Activated naive CD8-positive, alpha-beta T cell treated with anti-CD3 and anti-CD28 coated beads, Interleukin-2, amount 10 ng/mL, durations not matched to agents 7 days and 5 days (primary cell): Measurements from ENCODE around the gene COL23A1. TPM values are rescaled to one million over a fixed set of nuclear protein-coding genes. Genes with fewer than 3 reads are reported as not detected.

Source experiments
- ATAC-seq: fragments of 150-1000 bp; cut with Tn5 transposase; one replicate; pipeline ENCODE4 v1.10.0; 2021; ENCODE audit warnings: low read depth, moderate library complexity
- POLR2A ChIA-PET: fragments of 350-600 bp; sonication (Branson Sonifier 250); formaldehyde crosslinking; loops from one replicate; lab custom pipeline; 2021; ENCODE audit warnings: antibody characterized with exemption; lab: Charles Lee
- DNase-seq: peaks from one replicate; pipeline ENCODE4 v3.0.0; 2021
- H3K27ac Mint-ChIP-seq: one replicate; pipeline ENCODE4 v1.8.0; 2022; ENCODE audit warnings: mild to moderate bottlenecking, mixed read lengths
- H3K27me3 Mint-ChIP-seq: one replicate; pipeline ENCODE4 v1.8.0; 2022; ENCODE audit warnings: mild to moderate bottlenecking, moderate library complexity, mixed read lengths
- H3K36me3 Mint-ChIP-seq: one replicate; pipeline ENCODE4 v1.8.0; 2021; ENCODE audit warnings: mild to moderate bottlenecking, mixed read lengths
- H3K4me1 Mint-ChIP-seq: one replicate; pipeline ENCODE4 v1.8.0; 2021; ENCODE audit warnings: mixed read lengths
- H3K4me3 Mint-ChIP-seq: one replicate; pipeline ENCODE4 v1.8.0; 2022; ENCODE audit warnings: mild to moderate bottlenecking, moderate library complexity, mixed read lengths
- H3K9me3 Mint-ChIP-seq: one replicate; pipeline ENCODE4 v1.8.0; 2021; ENCODE audit warnings: mixed read lengths
- total RNA-seq, 2 experiments: library from RNA; stranded (reverse); gene quantifications; one replicate each; pipeline ENCODE4 v1.2.3, GENCODE V29; 2021

COL23A1 gene
- total RNA-seq, 2 experiments from 2014 or later = 0.60 to 0.83 TPM

DNA sequence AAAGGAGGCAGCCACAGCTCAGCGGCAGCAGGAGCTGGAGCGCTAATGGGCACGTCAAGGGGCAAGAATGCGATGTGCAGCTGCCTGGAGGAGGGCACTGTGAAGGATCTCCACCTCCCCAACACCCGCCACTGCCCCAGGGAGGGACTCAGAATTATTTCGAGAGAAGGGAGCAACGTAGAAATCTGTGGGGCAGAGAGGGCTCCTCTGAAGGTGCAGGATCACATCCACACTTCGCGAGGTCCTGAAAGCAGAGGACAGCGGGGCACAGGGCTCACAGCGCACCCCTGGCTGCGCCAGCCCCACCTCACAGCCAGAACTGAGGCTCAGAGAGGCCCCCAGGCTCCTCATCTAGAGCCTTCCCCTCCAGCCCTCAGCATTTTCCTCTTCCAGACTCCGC is 7.9 kb downstream of the COL23A1 start:
- Mint-ChIP-seq H3K27me3 (peaks cover 21% of the 10 kb centered on the region), H3K27ac (no peak overlapping the region), H3K36me3 (no peaks in the 10 kb centered on the region), H3K4me1 (no peaks in the 10 kb centered on the region), H3K9me3 (no peaks in the 10 kb centered on the region), H3K4me3 (no peak overlapping the region)
- DNase-seq (no peak), ATAC-seq (no peak)
- POLR2A ChIA-PET = interaction anchor here (0.6 kb wide), 1 partner anchor 114 kb away, joined by 4 read pairs; no protein-coding TSS in a partner anchor

DNA sequence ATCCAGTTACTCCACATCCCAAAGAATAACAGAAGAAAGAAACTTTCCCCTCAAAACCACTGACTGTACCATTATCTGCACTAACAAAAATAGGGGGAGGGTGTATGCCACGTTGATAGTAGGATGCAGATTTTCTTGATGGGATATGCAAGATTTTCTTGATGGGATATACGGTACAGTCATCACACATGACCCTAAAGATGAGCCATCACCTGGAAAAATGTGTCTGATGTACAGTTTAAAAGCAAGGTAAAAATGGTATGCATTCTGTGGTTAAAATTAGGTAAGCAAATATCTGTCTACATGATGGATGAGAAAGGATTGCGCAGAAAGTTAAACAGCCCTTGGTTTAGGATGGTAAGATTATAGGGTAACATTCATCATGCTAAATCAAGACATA is 8.6 kb downstream of the COL23A1 start:
- Mint-ChIP-seq H3K27me3 (peaks cover 18% of the 10 kb centered on the region), H3K27ac (no peak overlapping the region), H3K36me3 (no peaks in the 10 kb centered on the region), H3K9me3 (no peaks in the 10 kb centered on the region), H3K4me1 (no peaks in the 10 kb centered on the region), H3K4me3 (no peak overlapping the region)
- no peak for ATAC-seq
- DNase-seq = no peak
- POLR2A ChIA-PET = no interaction called here

DNA sequence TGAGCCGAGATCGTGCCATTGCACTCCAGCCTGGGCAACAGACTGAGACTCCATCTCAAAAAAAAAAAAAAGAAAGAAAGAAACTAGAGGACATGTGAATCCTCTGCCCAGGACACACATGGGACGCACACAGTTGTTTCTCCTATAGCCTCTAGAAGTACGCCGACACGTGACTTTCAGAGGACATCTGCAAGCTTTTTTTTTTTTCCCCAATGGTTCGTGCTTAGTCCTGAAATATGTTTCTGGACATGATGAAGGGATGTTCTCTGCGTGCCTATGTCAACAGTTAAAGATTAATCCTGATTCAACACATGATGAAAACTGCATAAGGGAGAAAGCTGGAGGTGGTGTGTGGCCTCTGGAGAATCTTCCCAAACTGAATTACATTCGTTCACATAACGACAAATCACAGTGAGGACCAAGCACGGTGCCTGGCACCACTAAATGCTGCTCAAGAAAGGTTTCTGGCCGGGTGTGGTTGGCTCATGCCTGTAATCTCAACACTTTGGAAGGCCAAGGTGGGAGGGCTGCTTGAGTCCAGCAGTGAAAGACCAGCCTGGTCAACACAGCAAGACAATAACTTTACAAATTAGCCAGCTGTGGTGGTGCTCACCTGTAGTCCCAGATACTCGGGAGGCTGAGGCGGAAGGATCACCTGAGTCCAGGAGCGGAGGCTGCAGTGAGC is 9.8 kb downstream of the COL23A1 start:
- DNase-seq (no peak), ATAC-seq (no peak)
- H3K27me3 Mint-ChIP-seq = peaks cover 20% of the 10 kb centered on the region
- H3K9me3 Mint-ChIP-seq = no peaks in the 10 kb centered on the region
- no peaks in the 10 kb centered on the region for H3K36me3 Mint-ChIP-seq
- H3K27ac Mint-ChIP-seq = no peak overlapping the region
- no peaks in the 10 kb centered on the region for H3K4me1 Mint-ChIP-seq
- POLR2A ChIA-PET = no interaction called here
- H3K4me3 Mint-ChIP-seq = no peak overlapping the region

DNA sequence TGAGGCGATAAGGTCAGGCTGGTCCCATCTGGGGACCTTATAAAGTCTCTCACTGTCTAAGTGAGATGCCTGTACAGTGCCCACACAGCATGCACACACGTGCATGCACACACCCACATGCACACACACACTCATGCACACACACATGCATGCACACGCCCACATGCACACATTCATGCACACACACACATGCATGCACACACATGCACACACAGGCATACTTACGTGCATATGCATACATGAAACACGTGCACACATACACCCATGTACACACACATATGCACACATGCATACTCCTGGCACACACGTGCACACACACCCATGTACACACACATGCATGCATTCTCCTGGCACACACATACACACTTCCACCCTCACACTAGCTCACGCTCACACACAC is 12.2 kb downstream of the COL23A1 start:
- H3K4me3 Mint-ChIP-seq = no peak overlapping the region
- POLR2A ChIA-PET = no interaction called here

DNA sequence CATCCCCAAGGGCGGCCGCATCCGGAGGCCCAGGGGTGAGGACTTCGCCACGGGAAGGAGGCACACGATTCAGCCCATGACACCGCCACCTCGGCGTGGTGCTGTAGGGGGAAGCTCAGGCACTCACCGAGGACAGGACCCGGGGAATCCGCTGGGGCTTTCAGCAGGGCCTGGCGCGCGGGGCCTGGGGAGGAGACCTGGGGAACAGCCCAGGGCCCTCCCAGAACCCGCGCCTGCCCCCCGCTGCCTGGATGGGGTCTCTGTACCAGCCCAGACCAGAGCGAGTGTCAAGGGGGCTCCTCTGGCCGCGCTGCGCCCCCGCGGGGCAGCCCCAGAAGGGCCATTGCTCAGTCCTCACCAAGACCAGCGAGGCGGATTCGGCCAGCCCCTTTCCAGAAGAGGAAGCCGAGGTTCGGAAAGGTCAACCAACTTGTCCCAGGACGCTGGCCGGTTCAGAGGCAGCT is 12.8 kb downstream of the COL23A1 start:
- Mint-ChIP-seq H3K27ac (no peak overlapping the region), H3K4me3 (no peak overlapping the region), H3K4me1 (no peaks in the 10 kb centered on the region), H3K9me3 (no peaks in the 10 kb centered on the region), H3K27me3 (peaks cover 38% of the 10 kb centered on the region), H3K36me3 (no peaks in the 10 kb centered on the region)
- DNase-seq (no peak), ATAC-seq (no peak)
- POLR2A ChIA-PET = no interaction called here

More for the DNA sequence above, 12.2 kb downstream of the COL23A1 start:
- no peaks in the 10 kb centered on the region for H3K9me3 Mint-ChIP-seq
- no peaks in the 10 kb centered on the region for H3K4me1 Mint-ChIP-seq
- no peak overlapping the region for H3K27ac Mint-ChIP-seq
- H3K27me3 Mint-ChIP-seq = peaks cover 36% of the 10 kb centered on the region
- ATAC-seq (no peak), DNase-seq (no peak)
- no peaks in the 10 kb centered on the region for H3K36me3 Mint-ChIP-seq

DNA sequence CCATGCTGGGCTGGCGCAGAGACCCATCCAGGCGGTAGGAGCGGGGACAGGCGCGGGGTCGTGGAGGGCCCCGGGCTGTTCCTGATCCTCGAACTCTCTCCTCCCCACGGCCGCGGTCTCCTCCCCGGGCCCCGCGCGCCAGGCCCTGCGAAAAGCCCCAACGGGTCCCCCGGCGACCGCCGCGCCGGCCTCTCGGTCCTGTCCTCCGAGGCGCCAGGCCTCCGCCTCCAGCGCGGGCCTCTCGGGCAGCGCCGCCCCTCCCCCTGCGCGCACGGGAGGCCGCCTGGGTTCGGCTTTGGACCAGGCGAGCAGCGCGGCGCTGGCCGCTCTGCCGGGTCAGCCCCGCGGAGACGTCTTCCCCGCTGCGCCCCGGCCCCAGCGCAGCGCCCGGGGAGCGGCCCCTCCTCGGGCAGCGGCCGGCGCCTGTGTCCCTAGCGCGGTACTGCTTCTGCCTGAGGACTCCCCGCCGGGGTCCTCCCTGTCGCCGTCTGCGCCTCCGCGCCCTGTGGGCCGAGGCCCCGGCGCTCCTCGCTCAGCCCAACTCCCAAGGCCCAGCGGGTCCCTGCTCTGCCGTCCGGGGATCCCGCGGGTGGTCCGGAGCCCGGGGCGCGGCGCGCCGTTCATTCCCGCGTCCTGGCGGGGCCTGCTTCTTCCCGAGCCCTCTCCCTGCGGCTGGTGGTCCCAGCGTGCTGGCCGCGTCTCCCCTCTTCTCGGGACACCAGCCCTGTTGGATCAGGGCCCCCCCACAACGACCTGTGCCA is 13.4 kb downstream of the COL23A1 start:
- ATAC-seq = no peak
- peaks cover 42% of the 10 kb centered on the region for H3K27me3 Mint-ChIP-seq
- H3K9me3 Mint-ChIP-seq = peaks cover 2% of the 10 kb centered on the region
- POLR2A ChIA-PET = no interaction called here
- no peaks in the 10 kb centered on the region for H3K36me3 Mint-ChIP-seq
- DNase-seq = no peak
- no peak overlapping the region for H3K27ac Mint-ChIP-seq
- no peaks in the 10 kb centered on the region for H3K4me1 Mint-ChIP-seq
- no peak overlapping the region for H3K4me3 Mint-ChIP-seq

DNA sequence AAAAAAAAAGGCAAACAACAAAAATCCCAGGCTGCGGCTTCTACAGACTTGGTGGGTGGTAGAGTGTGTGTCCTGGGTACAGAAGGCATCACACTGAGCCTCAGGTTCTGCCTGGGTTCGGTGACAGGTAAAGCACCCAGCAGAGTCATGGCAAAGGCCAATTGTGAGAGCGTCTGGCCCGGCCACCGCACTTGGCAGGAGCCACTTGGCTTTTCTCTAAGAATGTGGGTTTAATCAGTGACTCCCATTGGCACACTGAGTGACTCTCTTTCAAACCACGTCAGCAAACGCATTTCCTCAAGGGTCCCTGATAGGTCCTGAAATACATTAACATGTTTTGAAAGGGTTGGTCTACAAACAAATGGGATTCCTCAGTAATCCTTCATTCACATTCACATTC is 17.0 kb downstream of the COL23A1 start:
- no peaks in the 10 kb centered on the region for H3K36me3 Mint-ChIP-seq
- POLR2A ChIA-PET = no interaction called here
- H3K4me1 Mint-ChIP-seq = no peaks in the 10 kb centered on the region
- DNase-seq = no peak
- H3K9me3 Mint-ChIP-seq = peaks cover 2% of the 10 kb centered on the region
- ATAC-seq = no peak
- H3K27ac Mint-ChIP-seq = no peak overlapping the region
- H3K4me3 Mint-ChIP-seq = no peak overlapping the region
- H3K27me3 Mint-ChIP-seq = peaks cover 33% of the 10 kb centered on the region

DNA sequence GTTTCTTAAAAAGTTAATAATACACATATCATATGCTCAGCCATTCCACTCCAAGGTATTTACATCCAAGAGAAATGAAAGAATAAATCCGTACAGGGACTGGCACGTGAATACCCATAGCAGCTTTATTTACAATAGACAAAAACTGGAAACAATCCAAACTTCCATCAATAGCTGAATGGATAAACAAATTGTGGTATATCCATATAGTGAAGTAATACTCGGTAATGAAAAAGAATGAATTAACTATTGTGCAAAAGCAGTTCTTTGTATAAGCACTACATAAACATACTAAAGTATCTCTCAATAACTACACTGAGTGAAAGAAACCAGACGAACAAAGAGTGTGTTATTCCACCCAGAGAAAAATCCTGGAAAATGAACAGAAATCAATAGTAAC is 17.6 kb downstream of the COL23A1 start:
- peaks cover 35% of the 10 kb centered on the region for H3K27me3 Mint-ChIP-seq

DNA sequence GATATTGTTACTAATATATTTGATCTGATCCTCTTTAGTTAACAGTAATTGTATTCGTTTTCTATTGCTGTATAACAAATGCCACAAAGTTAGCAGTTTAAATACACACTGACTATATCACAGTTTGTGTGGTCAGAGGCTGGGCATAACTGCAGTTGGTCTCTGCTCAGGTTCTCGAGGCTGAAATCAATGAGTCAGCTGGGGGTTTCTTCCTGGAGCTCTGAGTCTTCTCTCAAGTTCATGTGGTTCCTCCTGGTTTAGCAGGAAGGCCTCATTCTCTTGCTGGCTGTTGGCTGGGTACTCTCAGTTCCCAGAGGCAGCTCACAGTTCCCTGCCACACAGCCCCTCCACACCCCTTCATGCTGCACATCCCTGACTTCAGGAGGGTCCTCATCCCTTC is 20.7 kb downstream of the COL23A1 start:
- no peak for ATAC-seq

More for the DNA sequence above, 17.6 kb downstream of the COL23A1 start:
- peaks cover 2% of the 10 kb centered on the region for H3K9me3 Mint-ChIP-seq
- H3K27ac Mint-ChIP-seq = no peak overlapping the region
- H3K4me1 Mint-ChIP-seq = no peaks in the 10 kb centered on the region
- POLR2A ChIA-PET = no interaction called here
- no peak overlapping the region for H3K4me3 Mint-ChIP-seq
- no peaks in the 10 kb centered on the region for H3K36me3 Mint-ChIP-seq
- no peak for ATAC-seq
- DNase-seq = no peak

DNA sequence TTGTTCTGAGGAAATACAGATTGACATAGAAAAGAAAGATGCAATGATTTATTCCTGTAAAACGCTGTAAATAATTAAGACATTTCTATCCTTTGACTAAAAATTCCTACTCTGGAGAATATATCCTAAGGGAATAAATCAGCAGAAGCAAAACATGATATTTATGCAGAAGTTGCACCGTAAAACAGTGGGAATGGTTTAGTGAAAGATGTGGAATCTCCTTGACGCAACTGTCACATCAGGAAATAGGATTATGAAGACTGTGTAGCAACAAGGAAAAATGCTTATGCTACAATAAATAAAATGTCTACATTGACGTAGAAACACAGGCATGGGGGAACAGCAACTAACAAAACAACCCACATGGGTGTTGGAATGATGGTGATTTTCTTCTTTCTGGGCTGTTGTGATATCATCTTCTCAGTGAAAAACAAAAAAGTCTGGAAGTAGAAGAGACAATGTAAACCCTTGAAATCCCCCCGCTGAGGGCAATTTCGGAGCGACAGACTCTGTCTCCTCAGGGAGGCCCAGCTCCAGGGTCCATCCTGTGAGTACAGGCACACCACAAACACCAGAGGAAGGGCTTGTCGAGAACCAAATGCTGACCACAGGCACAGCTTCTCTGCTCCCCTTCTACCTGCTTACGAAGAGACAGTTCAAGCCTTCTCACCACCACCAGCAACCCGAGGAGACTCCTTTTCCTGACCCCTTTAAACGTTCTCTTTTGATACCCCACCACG is 25.2 kb downstream of the COL23A1 start:
- H3K4me3 Mint-ChIP-seq = no peak overlapping the region
- no peaks in the 10 kb centered on the region for H3K9me3 Mint-ChIP-seq
- no peaks in the 10 kb centered on the region for H3K36me3 Mint-ChIP-seq
- peaks cover 4% of the 10 kb centered on the region for H3K4me1 Mint-ChIP-seq
- H3K27me3 Mint-ChIP-seq = peaks cover 27% of the 10 kb centered on the region
- H3K27ac Mint-ChIP-seq = no peak overlapping the region
- DNase-seq = no peak
- ATAC-seq = no peak
- POLR2A ChIA-PET = no interaction called here

More for the DNA sequence above, 20.7 kb downstream of the COL23A1 start:
- no peaks in the 10 kb centered on the region for H3K4me1 Mint-ChIP-seq
- H3K36me3 Mint-ChIP-seq = no peaks in the 10 kb centered on the region
- peaks cover 2% of the 10 kb centered on the region for H3K9me3 Mint-ChIP-seq
- H3K4me3 Mint-ChIP-seq = no peak overlapping the region
- H3K27me3 Mint-ChIP-seq = peaks cover 36% of the 10 kb centered on the region
- no peak for DNase-seq
- POLR2A ChIA-PET = no interaction called here
- H3K27ac Mint-ChIP-seq = no peak overlapping the region

DNA sequence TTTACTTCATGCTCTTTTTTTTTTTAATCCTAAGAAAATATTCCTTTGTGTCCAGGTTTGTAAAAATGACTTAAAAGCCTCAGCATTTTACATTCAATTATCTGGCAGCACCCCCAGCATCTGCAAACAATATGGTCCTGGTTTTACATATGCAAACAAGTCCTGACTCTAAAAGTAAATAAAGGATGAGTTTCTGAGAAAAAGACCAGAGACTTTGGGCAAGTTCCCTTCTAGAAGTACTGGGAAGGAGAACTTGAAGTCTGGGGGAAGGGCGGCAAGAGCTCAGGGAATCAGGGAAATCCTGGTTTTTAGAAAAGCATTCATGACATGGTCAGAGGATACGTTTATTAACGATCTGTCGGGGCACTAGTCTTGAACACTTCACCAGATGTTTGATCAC is 25.8 kb downstream of the COL23A1 start:
- POLR2A ChIA-PET = no interaction called here
- Mint-ChIP-seq H3K9me3 (no peaks in the 10 kb centered on the region), H3K27ac (no peak overlapping the region), H3K4me3 (no peak overlapping the region), H3K27me3 (peaks cover 27% of the 10 kb centered on the region), H3K4me1 (peaks cover 4% of the 10 kb centered on the region), H3K36me3 (no peaks in the 10 kb centered on the region)
- no peak for ATAC-seq
- no peak for DNase-seq

DNA sequence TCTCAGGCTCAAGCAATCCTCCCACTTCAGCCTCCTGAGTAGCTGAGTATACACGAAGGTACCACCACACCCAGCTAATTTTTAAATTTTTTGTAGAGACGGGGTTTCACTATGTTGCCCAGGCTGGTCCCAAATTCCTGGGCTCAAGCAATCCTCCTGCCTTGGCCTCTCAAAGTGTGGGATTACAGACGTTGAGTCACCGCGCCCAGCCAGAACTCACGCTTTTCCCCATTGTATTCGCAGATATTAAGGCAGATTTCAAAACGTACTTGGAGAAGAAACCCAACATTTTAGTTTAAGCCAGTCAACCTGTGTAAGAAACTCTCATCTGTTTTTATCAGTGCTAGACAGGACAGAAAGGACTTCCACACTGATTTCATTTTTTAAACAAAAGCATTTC is 26.6 kb downstream of the COL23A1 start:
- DNase-seq (no peak), ATAC-seq (no peak)
- Mint-ChIP-seq H3K36me3 (no peaks in the 10 kb centered on the region), H3K9me3 (no peaks in the 10 kb centered on the region), H3K4me1 (peaks cover 4% of the 10 kb centered on the region), H3K4me3 (no peak overlapping the region), H3K27me3 (peaks cover 29% of the 10 kb centered on the region), H3K27ac (no peak overlapping the region)
- POLR2A ChIA-PET = no interaction called here

DNA sequence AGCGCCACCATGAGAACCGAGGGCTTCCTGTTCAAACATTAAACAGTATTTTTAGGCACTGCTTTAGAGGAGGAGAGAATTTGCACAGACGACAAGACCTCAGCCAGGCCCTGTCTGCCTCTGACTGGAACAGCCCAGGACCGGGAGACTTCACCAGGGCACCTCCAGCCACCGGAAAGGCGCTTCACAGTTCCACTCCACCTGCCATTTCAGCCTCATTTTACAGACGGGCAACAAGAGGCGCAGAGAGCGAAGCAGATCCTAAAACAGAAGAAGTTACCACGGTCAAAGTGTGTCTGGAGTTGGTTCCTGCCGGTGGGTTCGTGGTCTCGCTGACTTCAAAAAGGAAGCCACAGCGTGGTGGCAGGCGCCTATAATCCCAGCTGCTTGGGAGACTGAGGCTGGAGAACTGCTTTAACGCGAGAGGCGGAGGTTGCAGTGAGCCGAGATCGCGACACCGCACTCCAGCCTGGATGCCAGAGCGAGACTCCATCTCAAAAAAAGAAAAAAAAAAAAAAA is 28.4 kb downstream of the COL23A1 start:
- no peaks in the 10 kb centered on the region for H3K36me3 Mint-ChIP-seq
- no peak overlapping the region for H3K4me3 Mint-ChIP-seq
- no peak for DNase-seq
- H3K9me3 Mint-ChIP-seq = no peaks in the 10 kb centered on the region
- no peak overlapping the region for H3K27ac Mint-ChIP-seq
- no peak for ATAC-seq
- POLR2A ChIA-PET = no interaction called here
- H3K27me3 Mint-ChIP-seq = peaks cover 20% of the 10 kb centered on the region
- H3K4me1 Mint-ChIP-seq = peaks cover 4% of the 10 kb centered on the region
